ENCODE data around the gene LPAR2. TPM values are rescaled to one million over a fixed set of nuclear protein-coding genes. Genes with fewer than 3 reads are reported as not detected.

The LPAR2 gene
- total and polyA plus RNA-seq, 10 of the 15 experiments (the other 5 are each of a cell fraction or from before 2014, with no cell fraction given) = 0.98 to 23.8 (median 10.2) TPM

GRCh38 chr19:19663256-19664120 is 35.5 kb upstream of the LPAR2 start, which contains the start of gene ATP13A1 (continued):
- peak; percentile 18 for TF ChIP-seq MEF2B (IDR thresholded peaks at IDR 0.05; ENCODE audit: partially characterized antibody, poor library complexity, severe bottlenecking)
- no peak for TF ChIP-seq NFYA (IDR thresholded peaks at IDR 0.05; ENCODE audit: borderline replicate concordance, low read depth, low read length)
- no peak for TF ChIP-seq SMC3 (IDR thresholded peaks at IDR 0.05; ENCODE audit: borderline replicate concordance, low read length)
- no peak for TF ChIP-seq ATF7 (IDR thresholded peaks at IDR 0.05; ENCODE audit: low read depth)
- TF ChIP-seq ZNF207 (IDR thresholded peaks at IDR 0.05; ENCODE audit: borderline replicate concordance) = peak; percentile 88
- TF ChIP-seq BHLHE40 (IDR thresholded peaks at IDR 0.05; ENCODE audit: borderline replicate concordance in 1 of 2, low read depth in 2 of 2, low read length in 1 of 2) = peak in 1 of 2 experiments; percentile 61; a peak in 2 of 4 replicates
- TF ChIP-seq SUPT20H (IDR thresholded peaks at IDR 0.05; ENCODE audit: borderline replicate concordance, control insufficient read depth, low read depth, low read length) = no peak
- TF ChIP-seq, protein P1, sequence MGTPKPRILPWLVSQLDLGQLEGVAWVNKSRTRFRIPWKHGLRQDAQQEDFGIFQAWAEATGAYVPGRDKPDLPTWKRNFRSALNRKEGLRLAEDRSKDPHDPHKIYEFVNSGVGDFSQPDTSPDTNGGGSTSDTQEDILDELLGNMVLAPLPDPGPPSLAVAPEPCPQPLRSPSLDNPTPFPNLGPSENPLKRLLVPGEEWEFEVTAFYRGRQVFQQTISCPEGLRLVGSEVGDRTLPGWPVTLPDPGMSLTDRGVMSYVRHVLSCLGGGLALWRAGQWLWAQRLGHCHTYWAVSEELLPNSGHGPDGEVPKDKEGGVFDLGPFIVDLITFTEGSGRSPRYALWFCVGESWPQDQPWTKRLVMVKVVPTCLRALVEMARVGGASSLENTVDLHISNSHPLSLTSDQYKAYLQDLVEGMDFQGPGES (IDR thresholded peaks at IDR 0.05) = 0 out of 2 replicates have a peak, but pooled peaks have one; percentile 13
- no peak for TF ChIP-seq HDAC6 (IDR thresholded peaks at IDR 0.05; ENCODE audit: unreplicated experiment)
- no peak for TF ChIP-seq EZH2 (IDR thresholded peaks at IDR 0.05; ENCODE audit: borderline replicate concordance, control insufficient read depth, low read depth, low read length)
- no peak for TF ChIP-seq FOS (IDR thresholded peaks at IDR 0.05; ENCODE audit: borderline replicate concordance, extremely low read depth, insufficient read length)
- TF ChIP-seq GATAD2B (conservative IDR thresholded peaks at IDR 0.05; ENCODE audit: low read depth) = peak; percentile 98
- no peak for TF ChIP-seq TCF7 (IDR thresholded peaks at IDR 0.05; ENCODE audit: borderline replicate concordance)
- TF ChIP-seq RCOR1 (conservative IDR thresholded peaks at IDR 0.05; ENCODE audit: low read depth, low read length) = peak; percentile 97
- TF ChIP-seq RB1 (IDR thresholded peaks at IDR 0.05; ENCODE audit: borderline replicate concordance) = peak; percentile 90
- TF ChIP-seq NFYB (IDR thresholded peaks at IDR 0.05; ENCODE audit: insufficient read depth, low read depth, low read length) = no peak
- peak; percentile 86 for TF ChIP-seq E2F8 (IDR thresholded peaks at IDR 0.05; ENCODE audit: low read depth, partially characterized antibody)
- peak; percentile 77 for TF ChIP-seq SIX5 (IDR thresholded peaks at IDR 0.05; ENCODE audit: low read depth, low read length, severe bottlenecking)
- TF ChIP-seq RELA (IDR thresholded peaks at IDR 0.05; ENCODE audit: borderline replicate concordance, partially characterized antibody) = peak; percentile 9
- TF ChIP-seq NR2C2 (IDR thresholded peaks at IDR 0.05; ENCODE audit: borderline replicate concordance, control insufficient read depth, insufficient read length, low read depth) = no peak
- no peak for TF ChIP-seq SUZ12 (IDR thresholded peaks at IDR 0.05; ENCODE audit: unreplicated experiment)
- peak; percentile 30; the same call in 1 of the 2 replicates for TF ChIP-seq ZNF217 (IDR thresholded peaks at IDR 0.05)
- TF ChIP-seq NR2F1 (conservative IDR thresholded peaks at IDR 0.05) = peak; percentile 68
- no peak for TF ChIP-seq RBBP5 (conservative IDR thresholded peaks at IDR 0.05)
- TF ChIP-seq ESRRA (IDR thresholded peaks at IDR 0.05; ENCODE audit: low read length) = no peak
- no peak; the same call in none of the 2 replicates for TF ChIP-seq HDGF (IDR thresholded peaks at IDR 0.05)
- TF ChIP-seq SMARCA5 (IDR thresholded peaks at IDR 0.05) = peak; percentile 93; the same call in 1 of the 2 replicates
- TF ChIP-seq YBX1 (IDR thresholded peaks at IDR 0.05) = no peak

Data from GM12878 (cell line).